ENCODE data around the gene SCD5. TPM values are rescaled to one million over a fixed set of nuclear protein-coding genes. Genes with fewer than 3 reads are reported as not detected.

The SCD5 gene
- polyA plus RNA-seq, 4 donors, result 30.7 to 49.0 (median 34.2) TPM

GRCh38 chr4:82797405-82798111, 1.0 kb downstream of the SCD5 start:
- no peak for DNase-seq (ENCODE audit: low read depth in 4 of 4, low spot score in 3 of 4)

- DNase-seq (ENCODE audit: low read depth in 4 of 4, low spot score in 3 of 4), result no peak
Observed at GRCh38 chr4:82797040-82797404, 1.6 kb downstream of the SCD5 start.

GRCh38 chr4:82792912-82793649, 5.5 kb downstream of the SCD5 start:
- DNase-seq (ENCODE audit: low read depth in 4 of 4, low spot score in 3 of 4), result no peak

GRCh38 chr4:82791179-82791578, 7.4 kb downstream of the SCD5 start:
- DNase-seq (ENCODE audit: low read depth in 4 of 4, low spot score in 3 of 4), result no peak

- DNase-seq (ENCODE audit: low read depth in 4 of 4, low spot score in 3 of 4), result no peak
Observed at GRCh38 chr4:82790060-82790660, 8.4 kb downstream of the SCD5 start.

- DNase-seq (ENCODE audit: low read depth in 4 of 4, low spot score in 3 of 4), result no peak
Observed at GRCh38 chr4:82789025-82789776, 9.4 kb downstream of the SCD5 start.

- no peak for DNase-seq (ENCODE audit: low read depth in 4 of 4, low spot score in 3 of 4)
Observed at GRCh38 chr4:82787342-82787741, 11.3 kb downstream of the SCD5 start.

- no peak for DNase-seq (ENCODE audit: low read depth in 4 of 4, low spot score in 3 of 4)
Observed at GRCh38 chr4:82786828-82787227, 11.8 kb downstream of the SCD5 start.

- no peak for DNase-seq (ENCODE audit: low read depth in 4 of 4, low spot score in 3 of 4)
Observed at GRCh38 chr4:82785611-82786400, 12.8 kb downstream of the SCD5 start.

GRCh38 chr4:82784681-82785610, 13.7 kb downstream of the SCD5 start:
- no peak for DNase-seq (ENCODE audit: low read depth in 4 of 4, low spot score in 3 of 4)

GRCh38 chr4:82782626-82783345, 15.8 kb downstream of the SCD5 start:
- no peak for DNase-seq (ENCODE audit: low read depth in 4 of 4, low spot score in 3 of 4)

GRCh38 chr4:82780752-82781231, 17.8 kb downstream of the SCD5 start:
- DNase-seq (ENCODE audit: low read depth in 4 of 4, low spot score in 3 of 4), result no peak

- no peak for DNase-seq (ENCODE audit: low read depth in 4 of 4, low spot score in 3 of 4)
Observed at GRCh38 chr4:82780170-82780751, 18.3 kb downstream of the SCD5 start.

GRCh38 chr4:82779032-82779431, 19.6 kb downstream of the SCD5 start:
- DNase-seq (ENCODE audit: low read depth in 4 of 4, low spot score in 3 of 4), result no peak

GRCh38 chr4:82777857-82778525, 20.6 kb downstream of the SCD5 start:
- DNase-seq (ENCODE audit: low read depth in 4 of 4, low spot score in 3 of 4), result no peak

GRCh38 chr4:82776925-82777542, 21.6 kb downstream of the SCD5 start:
- DNase-seq (ENCODE audit: low read depth in 4 of 4, low spot score in 3 of 4), result no peak

- no peak for DNase-seq (ENCODE audit: low read depth in 4 of 4, low spot score in 3 of 4)
Observed at GRCh38 chr4:82775243-82775642, 23.4 kb downstream of the SCD5 start.
